AG09319 (cell line): ENCODE measurements around the gene MAMDC2.

Experiments
- DNase-seq: peaks from one replicate; pipeline ENCODE4 v3.0.0-alpha.2; 2010; ENCODE audit warnings: low read depth; ENCODE audit errors: extremely low read depth
- CTCF ChIP-seq: IDR thresholded peaks from 2 replicates; pipeline ENCODE4 v1.5.1; 2011; ENCODE audit warnings: low read depth, mild to moderate bottlenecking, inconsistent platforms, low read length, moderate library complexity

Gene MAMDC2

GRCh38 chr9:70133253-70134208 is 89.9 kb downstream of the MAMDC2 start:
- TF ChIP-seq CTCF, result no peak
- DNase-seq, result peak; percentile 52

GRCh38 chr9:70134360-70134759 is 90.7 kb downstream of the MAMDC2 start:
- TF ChIP-seq CTCF, result no peak
- no peak for DNase-seq

- DNase-seq, result no peak
- TF ChIP-seq CTCF, result no peak; the same call in 1 of the 2 replicates
Observed at GRCh38 chr9:70135176-70135575, 91.5 kb downstream of the MAMDC2 start.

GRCh38 chr9:70136632-70137031 is 93.0 kb downstream of the MAMDC2 start:
- TF ChIP-seq CTCF, result no peak
- no peak for DNase-seq

- no peak for TF ChIP-seq CTCF
- DNase-seq, result no peak
Observed at GRCh38 chr9:70137577-70137976, 93.9 kb downstream of the MAMDC2 start.

- DNase-seq, result no peak
- TF ChIP-seq CTCF, result no peak
Observed at GRCh38 chr9:70142101-70142500, 98.5 kb downstream of the MAMDC2 start.

GRCh38 chr9:70143394-70144130 is 99.9 kb downstream of the MAMDC2 start:
- no peak for DNase-seq
- no peak for TF ChIP-seq CTCF
